Right renal cortex interstitium (tissue), 3 donors: ENCODE measurements around the gene IGSF21. TPM values are rescaled to one million over a fixed set of nuclear protein-coding genes. Genes with fewer than 3 reads are reported as not detected.

Experiments
- DNase-seq, 3 donors: peaks; one replicate each; pipeline ENCODE4 v3.0.0-alpha.2; 2013; ENCODE audit warnings: low read depth in 3 of 3, low spot score in 2 of 3
- polyA plus RNA-seq, 3 donors: library from polyadenylated mRNA; unstranded; fragments of 120-200 nt; gene quantifications; one replicate each; pipeline ENCODE4 v1.2.1, GENCODE V29; 2013; ENCODE audit not compliant: insufficient read length in 3 of 3

Gene IGSF21
- polyA plus RNA-seq, 3 donors = 0.32 to 0.36 (median 0.34) TPM

- DNase-seq = no peak
Measured at GRCh38 chr1:18247151-18247550, 139.6 kb downstream of the IGSF21 start.

- DNase-seq = no peak
Measured at GRCh38 chr1:18249631-18250030, 142.0 kb downstream of the IGSF21 start.

GRCh38 chr1:18253093-18253492, 145.5 kb downstream of the IGSF21 start:
- DNase-seq = no peak

- DNase-seq = peak; percentile 57 to 77 (median 64)
Measured at GRCh38 chr1:18256282-18257235, 149.0 kb downstream of the IGSF21 start.

- DNase-seq = no peak
Measured at GRCh38 chr1:18257778-18258177, 150.2 kb downstream of the IGSF21 start.

GRCh38 chr1:18261891-18262290, 154.3 kb downstream of the IGSF21 start:
- no peak for DNase-seq

- DNase-seq = no peak
Measured at GRCh38 chr1:18262726-18263125, 155.1 kb downstream of the IGSF21 start.

GRCh38 chr1:18263547-18264120, 156.0 kb downstream of the IGSF21 start:
- no peak for DNase-seq

- DNase-seq = no peak
Measured at GRCh38 chr1:18264450-18265039, 156.9 kb downstream of the IGSF21 start.

- DNase-seq = no peak
Measured at GRCh38 chr1:18265641-18266040, 158.0 kb downstream of the IGSF21 start.

- no peak for DNase-seq
Measured at GRCh38 chr1:18266391-18266790, 158.8 kb downstream of the IGSF21 start.

- no peak for DNase-seq
Measured at GRCh38 chr1:18271336-18271735, 163.7 kb downstream of the IGSF21 start.

- no peak for DNase-seq
Measured at GRCh38 chr1:18278946-18279345, 171.3 kb downstream of the IGSF21 start.

GRCh38 chr1:18279351-18280074, 171.9 kb downstream of the IGSF21 start:
- no peak for DNase-seq

- DNase-seq = no peak
Measured at GRCh38 chr1:18280956-18281355, 173.4 kb downstream of the IGSF21 start.

GRCh38 chr1:18282851-18283600, 175.4 kb downstream of the IGSF21 start:
- DNase-seq = no peak

- DNase-seq = no peak
Measured at GRCh38 chr1:18283601-18284385, 176.2 kb downstream of the IGSF21 start.

GRCh38 chr1:18284805-18285537, 177.4 kb downstream of the IGSF21 start:
- DNase-seq = no peak

- DNase-seq = no peak
Measured at GRCh38 chr1:18285538-18285924, 177.9 kb downstream of the IGSF21 start.
